HepG2 (cell line): ENCODE results near the gene MFAP1. TPM values are rescaled to one million over a fixed set of nuclear protein-coding genes. Genes with fewer than 3 reads are reported as not detected.
"Not testable (repeated sequence)": the region's sequence is repeated elsewhere in the genome, so short reads cannot be mapped to it uniquely, and the experiment has no call there.

ENCODE experiments used
- ATAC-seq: fragments of 200-7000 bp; cut with Tn5 transposase; 3 replicates; pipeline ENCODE4 v1.9.1; 2020; ENCODE audit warnings: mild to moderate bottlenecking, moderate library complexity
- BruUV-seq: library from RNA; stranded (reverse); fragments of 400-500 nt; replicated peaks from 2 replicates; lab custom pipeline; 2021; lab: Mats Ljungman, UMichigan
- CTCF ChIA-PET: fragments of 300-600 bp; formaldehyde crosslinking; extraction: SDS; loops from one replicate; lab custom pipeline; 2021; ENCODE audit warnings: low total read pairs, inconsistent platforms, low intra/inter-chr PET ratio; lab: Yijun Ruan, JAX
- POLR2A ChIA-PET: fragments of 350-600 bp; sonication (Branson Sonifier 250); formaldehyde crosslinking; loops from one replicate; lab custom pipeline; 2020; ENCODE audit warnings: antibody characterized with exemption, inconsistent platforms; lab: Yijun Ruan, JAX
- DNase-seq: peaks from one replicate; pipeline ENCODE4 v3.0.0-alpha.2; 2015; ENCODE audit warnings: low spot score
- FAIRE-seq: peaks from 3 replicates; lab custom pipeline; 2011; peaks lifted over from hg19 to GRCh38; lab: Jason Lieb, UNC
- H2AFZ ChIP-seq: one replicate; pipeline ENCODE4 v1.6.1; 2011; ENCODE audit warnings: low read length, inconsistent platforms
- H3K27ac ChIP-seq: fragments of 300-600 bp; 3 replicates; pipeline ENCODE4 v1.8.0; 2011; ENCODE audit warnings: mixed run types, mild to moderate bottlenecking, mixed read lengths, low read length, inconsistent platforms; ENCODE audit not compliant: insufficient read depth; ENCODE audit errors: extremely low read length
- H3K27me3 ChIP-seq, 2 experiments: fragments of 200-600 bp in 1 of 2; 2 replicates in 1 of 2; 3 replicates in 1 of 2; pipeline versions ENCODE4 v1.6.0 to v1.8.0; 2011; ENCODE audit warnings: low read length in 2 of 2, mild to moderate bottlenecking in 2 of 2, moderate library complexity in 2 of 2, inconsistent platforms in 1 of 2; ENCODE audit not compliant: insufficient read depth in 2 of 2, control insufficient read depth in 1 of 2
- H3K36me3 ChIP-seq, 2 experiments: fragments of 200-600 bp in 1 of 2; replicated peaks in 1 of 2; 2 replicates in 1 of 2; 3 replicates in 1 of 2; pipeline versions ENCODE4 v1.5.1 to v1.8.0; 2011; ENCODE audit warnings: low read length in 2 of 2, inconsistent platforms in 1 of 2; ENCODE audit not compliant: insufficient read depth in 2 of 2, control insufficient read depth in 1 of 2
- H3K4me1 ChIP-seq: 2 replicates; pipeline ENCODE4 v1.5.1; 2012; ENCODE audit warnings: low read length, inconsistent platforms; ENCODE audit not compliant: insufficient read depth
- H3K4me2 ChIP-seq: 2 replicates; pipeline ENCODE4 v1.6.0; 2011; ENCODE audit warnings: low read depth, low read length, inconsistent platforms
- H3K4me3 ChIP-seq, 3 experiments: fragments of 200-600 bp in 1 of 3; sonication (generic), shearing (Covaris generic) in 1 of 3; replicated peaks in 1 of 3; 2 replicates each; pipeline ENCODE4 v1.5.1; 2011 to 2016; ENCODE audit warnings: low read length in 3 of 3, inconsistent platforms in 2 of 3, low read depth in 2 of 3, mild to moderate bottlenecking in 2 of 3, control low read depth in 1 of 3, mixed read lengths in 1 of 3; ENCODE audit not compliant: insufficient read depth in 1 of 3
- H3K79me2 ChIP-seq: one replicate; pipeline ENCODE4 v1.6.1; 2011; ENCODE audit warnings: low read length, inconsistent platforms; ENCODE audit not compliant: insufficient read depth
- H3K9ac ChIP-seq: 2 replicates; pipeline ENCODE4 v1.6.0; 2011; ENCODE audit warnings: mild to moderate bottlenecking, low read depth, low read length, inconsistent platforms; ENCODE audit not compliant: insufficient read depth
- H3K9me3 ChIP-seq: 2 replicates; pipeline ENCODE4 v1.5.1; 2012; ENCODE audit warnings: mild to moderate bottlenecking, low read length
- H4K20me1 ChIP-seq: 2 replicates; pipeline ENCODE4 v1.6.0; 2011; ENCODE audit warnings: inconsistent platforms, mild to moderate bottlenecking, low read length, moderate library complexity; ENCODE audit not compliant: insufficient read depth
- RARA ChIP-seq: IDR thresholded peaks from 2 replicates; pipeline ENCODE4 v1.6.1; 2016; ENCODE audit warnings: missing genetic modification reagents, missing compliant biosample characterization
- ZNF121 ChIP-seq: sonication (generic); formaldehyde crosslinking; IDR thresholded peaks from 2 replicates; pipeline ENCODE4 v1.5.0; 2020; ENCODE audit warnings: mild to moderate bottlenecking, missing genetic modification reagents
- WGBS: methylation state at CpG from one replicate; pipeline ENCODE4 v1.1.6; 2017; ENCODE audit warnings: low lambda C conversion rate; 5-methylcytosine and 5-hydroxymethylcytosine counted together
- in situ Hi-C: cut with HindIII; loops from 2 replicates; pipeline ENCODE4 v1.10.0; 2017; ENCODE audit warnings: low pct_unique_long_range_greater_than_20kb; ENCODE audit not compliant: extremely low pct_ligation_motif_present
- intact Hi-C: fragments of 100-400 bp; cut with micrococcal nuclease; formaldehyde crosslinking; loops from one replicate; pipeline ENCODE4 v1.10.0; 2022; ENCODE audit not compliant: unreplicated experiment
- polyA plus RNA-seq, 8 experiments: library from polyadenylated mRNA; depleted of rRNA in 3 of 8; stranded (reverse) in 7 of 8; unstranded in 1 of 8; fragments of >200 nt; fragmentation: Illumina TruSeq in 4 of 8; extraction: Trizol in 4 of 8; gene quantifications; 2 replicates each; pipeline versions ENCODE4 v1.2.1 to v1.2.3, GENCODE V29; 2011 to 2016; ENCODE audit warnings: low read depth in 4 of 8, missing spikeins in 1 of 8, mixed read lengths in 1 of 8; ENCODE audit not compliant: insufficient read depth in 1 of 8
- total RNA-seq, 5 experiments: library from RNA; depleted of rRNA; stranded (reverse); fragments of >200 nt; fragmentation: Illumina TruSeq; extraction: Trizol; gene quantifications; 2 replicates each; pipeline ENCODE4 v1.2.3, GENCODE V29; 2016; ENCODE audit warnings: low read depth in 1 of 5

Gene MFAP1
- total and polyA plus RNA-seq, 2 of the 13 experiments (the other 11 are each of a cell fraction or from before 2014, with no cell fraction given) = 11.8 to 39.5 TPM

DNA sequence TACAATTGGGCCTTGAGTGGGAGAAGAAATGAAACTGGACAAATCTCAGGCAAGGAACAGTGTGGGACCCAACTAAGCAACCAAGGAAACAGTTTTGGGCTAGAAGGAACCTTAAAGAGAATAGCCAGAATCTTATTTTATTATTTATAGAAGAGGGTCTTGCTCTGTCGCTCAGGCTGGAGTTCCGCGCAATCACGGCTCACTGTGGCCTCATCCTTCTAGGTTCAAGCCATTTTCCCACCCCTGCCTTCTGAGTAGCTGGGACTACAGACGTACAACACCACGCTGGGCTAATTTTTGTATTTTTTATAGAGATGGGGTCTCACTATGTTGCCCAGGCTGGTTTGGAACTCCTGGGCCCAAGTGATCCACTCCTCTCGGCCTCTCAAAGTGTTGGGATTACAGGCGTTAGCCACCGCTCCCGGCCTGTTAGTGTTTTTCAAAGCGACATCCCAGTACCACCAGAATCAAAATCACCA lies 1.6 kb upstream of the MFAP1 start:
- FAIRE-seq (no peak), ATAC-seq (no peak), DNase-seq (no peak)
- Histone ChIP-seq H3K4me3 (peak overlapping the region in 2 of 3 experiments; percentile 62 to 64; a peak in 4 of 6 replicates), H2AFZ (no peak overlapping the region), H3K9me3 (no peaks in the 10 kb centered on the region), H3K27ac (no peak overlapping the region), H3K79me2 (peaks cover 31% of the 10 kb centered on the region), H3K9ac (peak overlapping the region; percentile 66; the same call in 1 of the 2 replicates), H3K4me1 (peaks cover 50% of the 10 kb centered on the region), H3K36me3 (no peaks in the 10 kb centered on the region), H3K27me3 (no peaks in the 10 kb centered on the region; a peak in 1 of 5 replicates), H4K20me1 (no peaks in the 10 kb centered on the region), H3K4me2 (peak overlapping the region; percentile 66)
- POLR2A ChIA-PET = no interaction called here
- CTCF ChIA-PET = no interaction called here
- BruUV-seq = no TSS peak
- intact Hi-C loops (no loop called here), in situ Hi-C loops (no loop called here)
- 93% methylated on average over 11 of the region's 11 CpGs for WGBS
- peak; percentile 60 for TF ChIP-seq ZNF121
- TF ChIP-seq RARA = no peak

DNA sequence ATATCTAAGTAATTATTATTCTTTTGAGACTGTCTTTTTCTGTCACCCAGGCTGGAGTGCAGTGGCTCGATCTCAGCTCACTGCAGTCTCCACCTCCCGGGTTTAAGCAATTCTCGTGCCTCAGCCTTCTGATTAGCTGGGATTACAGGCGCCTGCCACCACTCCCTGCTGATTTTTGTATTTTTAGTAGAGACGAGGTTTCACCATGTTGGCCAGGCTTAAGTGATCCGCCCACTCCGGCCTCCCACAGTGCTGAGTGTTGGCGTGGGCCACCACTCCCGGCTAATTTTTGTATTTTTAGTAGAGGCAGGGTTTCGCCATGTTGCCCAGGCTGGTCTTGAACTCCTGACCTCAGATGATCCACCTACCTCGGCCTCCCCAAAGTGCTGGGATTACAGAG lies 815 bp upstream of the MFAP1 start:
- ATAC-seq, H3K9me3 ChIP-seq, DNase-seq, H3K27ac ChIP-seq, H3K4me2 ChIP-seq, FAIRE-seq, H2AFZ ChIP-seq, H3K27me3 ChIP-seq, intact Hi-C loops, in situ Hi-C loops, H3K9ac ChIP-seq, CTCF ChIA-PET, H4K20me1 ChIP-seq, BruUV-seq, H3K36me3 ChIP-seq, H3K4me3 ChIP-seq: not testable (repeated sequence)
- 95% methylated on average over 11 of the region's 11 CpGs for WGBS
- Histone ChIP-seq H3K79me2 (peaks cover 38% of the 10 kb centered on the region), H3K4me1 (peaks cover 55% of the 10 kb centered on the region)
- POLR2A ChIA-PET = interaction anchor here (1.1 to 4.2 kb wide), 4 partner anchors 24 to 48 kb away, joined by 5 to 30 read pairs (median 8); partner anchors contain the start of genes ELL3, HYPK, SERF2 and SERINC4
